SK-N-MC (cell line): ENCODE data around the gene NFATC2.

Experiments used
- EZH2 ChIP-seq: fragments of 200-600 bp; sonication (generic); IDR thresholded peaks from one replicate; pipeline ENCODE4 v1.6.1; 2017; ENCODE audit warnings: antibody characterized with exemption
- FOXP2 ChIP-seq: optimal IDR thresholded peaks from 2 replicates; pipeline ENCODE3; 2011; ENCODE audit warnings: mild to moderate bottlenecking, moderate library complexity; ENCODE audit not compliant: insufficient read depth; ENCODE audit errors: extremely low read length, control extremely low read depth
- POLR2AphosphoS5 ChIP-seq: IDR thresholded peaks from 2 replicates; pipeline ENCODE4 v1.6.1; 2012; ENCODE audit warnings: mild to moderate bottlenecking, low read depth, low read length, borderline replicate concordance

- no peak for TF ChIP-seq POLR2AphosphoS5
- TF ChIP-seq EZH2, result peak; percentile 3
- TF ChIP-seq FOXP2, result no peak
Measured at GRCh38 chr20:51562332-51563173, 20.0 kb upstream of the NFATC2 start.
